ENCODE results near the gene GSTM2.

Gene GSTM2

GRCh38 chr1:109649491-109649914 is 18.4 kb upstream of the GSTM2 start:
- no peak overlapping the region for H3K4me3 ChIP-seq (ENCODE audit: low read depth, low read length)
- DNase-seq (ENCODE audit: low read depth), result peak; percentile 41
- TF ChIP-seq CTCF (IDR thresholded peaks at IDR 0.05; ENCODE audit: insufficient read depth, low read depth, low read length, missing control alignments), result peak; percentile 10

GRCh38 chr1:109650609-109651008 is 17.2 kb upstream of the GSTM2 start:
- no peak overlapping the region for H3K4me3 ChIP-seq (ENCODE audit: low read depth, low read length)
- no peak for DNase-seq (ENCODE audit: low read depth)
- TF ChIP-seq CTCF (IDR thresholded peaks at IDR 0.05; ENCODE audit: insufficient read depth, low read depth, low read length, missing control alignments), result no peak

- no peak for DNase-seq (ENCODE audit: low read depth)
- TF ChIP-seq CTCF (IDR thresholded peaks at IDR 0.05; ENCODE audit: insufficient read depth, low read depth, low read length, missing control alignments), result no peak
- H3K4me3 ChIP-seq (ENCODE audit: low read depth, low read length), result no peak overlapping the region
These were observed 15.5 kb upstream of the GSTM2 start for GRCh38 chr1:109652402-109652801.

GRCh38 chr1:109653306-109653705 is 14.6 kb upstream of the GSTM2 start:
- no peak overlapping the region for H3K4me3 ChIP-seq (ENCODE audit: low read depth, low read length)
- TF ChIP-seq CTCF (IDR thresholded peaks at IDR 0.05; ENCODE audit: insufficient read depth, low read depth, low read length, missing control alignments), result no peak
- no peak for DNase-seq (ENCODE audit: low read depth)

GRCh38 chr1:109654519-109654918 is 13.3 kb upstream of the GSTM2 start:
- H3K4me3 ChIP-seq (ENCODE audit: low read depth, low read length), result no peak overlapping the region
- TF ChIP-seq CTCF (IDR thresholded peaks at IDR 0.05; ENCODE audit: insufficient read depth, low read depth, low read length, missing control alignments), result no peak
- no peak for DNase-seq (ENCODE audit: low read depth)

- peak within 1 kb of the TSS; percentile 74 for H3K4me3 ChIP-seq (ENCODE audit: low read depth, low read length)
- DNase-seq (ENCODE audit: low read depth), result peak; percentile 91
These were observed 12.0 kb upstream of the GSTM2 start, which contains the start of gene GSTM4 for GRCh38 chr1:109655615-109656519. TSS of gene GSTM4 (plus strand) at chr1:109656099. CDS start at chr1:109656390, 291 bp downstream.

More at GRCh38 chr1:109655615-109656519, 12.0 kb upstream of the GSTM2 start, which contains the start of gene GSTM4:
- no peak for TF ChIP-seq CTCF (IDR thresholded peaks at IDR 0.05; ENCODE audit: insufficient read depth, low read depth, low read length, missing control alignments)
